ENCODE results near the gene MSLN. TPM values are rescaled to one million over a fixed set of nuclear protein-coding genes. Genes with fewer than 3 reads are reported as not detected.

The MSLN gene
- total RNA-seq, 4 donors from 2014 or later = 0.39 TPM; not detected in 3

GRCh38 chr16:754656-755055, 5.9 kb upstream of the MSLN start:
- no peaks in the 10 kb centered on the region for H3K36me3 ChIP-seq
- H3K4me3 ChIP-seq = no peak overlapping the region
- no peaks in the 10 kb centered on the region for H3K9me3 ChIP-seq
- H3K27me3 ChIP-seq = peaks cover 0 to 21% (median 0%) of the 10 kb centered on the region in 4 donors
- H3K27ac ChIP-seq (replicated peaks in 1 of 4) = no peak overlapping the region
- WGBS = 62% methylated on average over 11 of the region's 11 CpGs
- DNase-seq (ENCODE audit: extremely low spot score) = no peak
- intact Hi-C loops (cut with DNase I) = no loop called here
- TF ChIP-seq POLR2AphosphoS5 (IDR thresholded peaks at IDR 0.05) (no peak), POLR2A (IDR thresholded peaks at IDR 0.05; ENCODE audit: low read depth) (no peak), EP300 (IDR thresholded peaks at IDR 0.05) (no peak), CTCF (IDR thresholded peaks at IDR 0.05) (no peak)
- H3K4me1 ChIP-seq = no peaks in the 10 kb centered on the region

GRCh38 chr16:756428-756827, 4.1 kb upstream of the MSLN start:
- Histone ChIP-seq H3K4me1 (no peaks in the 10 kb centered on the region), H3K27ac (replicated peaks in 1 of 4) (no peak overlapping the region), H3K36me3 (no peaks in the 10 kb centered on the region), H3K9me3 (no peaks in the 10 kb centered on the region), H3K27me3 (peaks cover 0 to 28% (median 0%) of the 10 kb centered on the region in 4 donors), H3K4me3 (no peak overlapping the region)
- WGBS = 83% methylated on average over 5 of the region's 5 CpGs
- intact Hi-C loops (cut with DNase I) = no loop called here
- TF ChIP-seq POLR2A (IDR thresholded peaks at IDR 0.05; ENCODE audit: low read depth) = no peak
- TF ChIP-seq EP300 (IDR thresholded peaks at IDR 0.05) = no peak
- no peak for TF ChIP-seq POLR2AphosphoS5 (IDR thresholded peaks at IDR 0.05)
- TF ChIP-seq CTCF (IDR thresholded peaks at IDR 0.05) = no peak
- DNase-seq (ENCODE audit: extremely low spot score) = no peak

- Histone ChIP-seq H3K27ac (replicated peaks in 1 of 4) (no peak overlapping the region), H3K4me1 (no peaks in the 10 kb centered on the region), H3K36me3 (no peaks in the 10 kb centered on the region), H3K27me3 (peaks cover 0 to 44% (median 1%) of the 10 kb centered on the region in 4 donors), H3K4me3 (no peak overlapping the region), H3K9me3 (no peaks in the 10 kb centered on the region)
- 79% methylated on average over 31 of the region's 34 CpGs for WGBS
- intact Hi-C loops (cut with DNase I) = no loop called here
- TF ChIP-seq POLR2AphosphoS5 (IDR thresholded peaks at IDR 0.05) = no peak
- TF ChIP-seq CTCF (IDR thresholded peaks at IDR 0.05) = no peak
- TF ChIP-seq POLR2A (IDR thresholded peaks at IDR 0.05; ENCODE audit: low read depth) = no peak
- TF ChIP-seq EP300 (IDR thresholded peaks at IDR 0.05) = no peak
- DNase-seq (ENCODE audit: extremely low spot score) = no peak
These were observed 1.2 kb upstream of the MSLN start for GRCh38 chr16:759110-759910.

GRCh38 chr16:760065-760464, 469 bp upstream of the MSLN start:
- 66% methylated on average over 12 of the region's 15 CpGs for WGBS
- Histone ChIP-seq H3K27me3 (peaks cover 0 to 51% (median 1%) of the 10 kb centered on the region in 4 donors), H3K36me3 (no peaks in the 10 kb centered on the region), H3K4me3 (no peak overlapping the region), H3K4me1 (no peaks in the 10 kb centered on the region), H3K9me3 (no peaks in the 10 kb centered on the region), H3K27ac (replicated peaks in 1 of 4) (no peak overlapping the region)
- intact Hi-C loops (cut with DNase I) = no loop called here
- no peak for TF ChIP-seq CTCF (IDR thresholded peaks at IDR 0.05)
- TF ChIP-seq POLR2AphosphoS5 (IDR thresholded peaks at IDR 0.05) = no peak
- no peak for TF ChIP-seq EP300 (IDR thresholded peaks at IDR 0.05)
- no peak for TF ChIP-seq POLR2A (IDR thresholded peaks at IDR 0.05; ENCODE audit: low read depth)
- DNase-seq (ENCODE audit: extremely low spot score) = no peak

All from esophagus muscularis mucosa (tissue), 4 donors.